EL (cell line): ENCODE data around the gene ZNF112.

Experiments used
- DNase-seq: peaks from one replicate; pipeline ENCODE4 v3.0.0-alpha.2; 2016

The ZNF112 gene

GRCh38 chr19:44280916-44281315 is 75.6 kb downstream of the ZNF112 start:
- no peak for DNase-seq

- peak; percentile 47 for DNase-seq
Observed at GRCh38 chr19:44278181-44278690, 78.2 kb downstream of the ZNF112 start.

DNA sequence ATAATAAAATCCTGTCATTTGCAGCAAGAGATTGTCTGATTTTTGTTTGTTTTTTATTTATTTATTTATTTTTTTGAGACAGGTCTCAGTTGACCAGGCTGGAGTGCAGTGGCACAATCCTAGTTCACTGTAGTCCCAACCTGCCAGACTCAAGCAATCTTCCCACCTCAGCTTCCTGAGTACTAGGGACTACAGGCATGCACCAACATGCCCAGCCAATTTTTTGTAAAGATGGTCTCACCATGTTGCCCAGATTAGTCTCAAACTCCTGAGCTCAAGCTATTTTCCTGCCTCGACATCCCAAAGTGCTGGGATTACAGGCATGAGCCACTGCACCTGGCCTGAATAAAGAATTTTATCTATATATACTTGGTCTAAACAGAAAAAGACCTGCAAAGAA is 79.1 kb downstream of the ZNF112 start:
- no peak for DNase-seq
